SK-N-MC (cell line): ENCODE data around the gene PRMT7.

Source experiments
- EZH2 ChIP-seq: fragments of 200-600 bp; sonication (generic); IDR thresholded peaks from one replicate; pipeline ENCODE4 v1.6.1; 2017; ENCODE audit warnings: antibody characterized with exemption
- FOXP2 ChIP-seq: optimal IDR thresholded peaks from 2 replicates; pipeline ENCODE3; 2011; ENCODE audit warnings: mild to moderate bottlenecking, moderate library complexity; ENCODE audit not compliant: insufficient read depth; ENCODE audit errors: extremely low read length, control extremely low read depth
- POLR2AphosphoS5 ChIP-seq: IDR thresholded peaks from 2 replicates; pipeline ENCODE4 v1.6.1; 2012; ENCODE audit warnings: mild to moderate bottlenecking, low read depth, low read length, borderline replicate concordance

- TF ChIP-seq POLR2AphosphoS5 (no peak), EZH2 (no peak), FOXP2 (no peak)
Measured at GRCh38 chr16:68383858-68384257, 73.0 kb downstream of the PRMT7 start.
